ENCODE measurements around the gene UBR3. TPM values are rescaled to one million over a fixed set of nuclear protein-coding genes. Genes with fewer than 3 reads are reported as not detected.
A peak's percentile ranks its signal among the peaks of the same experiment; 100 is the strongest.
"Not testable (repeated sequence)": the region's sequence is repeated elsewhere in the genome, so short reads cannot be mapped to it uniquely, and the experiment has no call there.

UBR3 gene
- total RNA-seq, 1 experiment from 2014 or later, result 48.9 TPM

- H3K9me3 ChIP-seq (ENCODE audit: low read depth, low read length, poor library complexity, severe bottlenecking), result no peaks in the 10 kb centered on the region
- BruUV-seq (replicated peaks), result no TSS peak
- ChIA-PET CTCF (no interaction called here), POLR2A (ENCODE audit: low non-redundant PET) (no interaction called here)
- peak; percentile 53 for DNase-seq (ENCODE audit: low spot score)
- H3K4me1 ChIP-seq (ENCODE audit: insufficient read depth, low read length, poor library complexity, severe bottlenecking), result peaks cover 8% of the 10 kb centered on the region
- no peak overlapping the region for H3K4me3 ChIP-seq (ENCODE audit: low read depth, low read length, poor library complexity, severe bottlenecking)
- H3K36me3 ChIP-seq (ENCODE audit: insufficient read depth, low read length, poor library complexity, severe bottlenecking), result no peaks in the 10 kb centered on the region
- no peaks in the 10 kb centered on the region for H3K27me3 ChIP-seq (replicated peaks; ENCODE audit: insufficient read depth, low read depth, low read length, poor library complexity)
- intact Hi-C loops (cut with micrococcal nuclease; ENCODE audit: unreplicated experiment), result no loop called here
- TF ChIP-seq CTCF (conservative IDR thresholded peaks at IDR 0.05; ENCODE audit: low read depth, low read length), result no peak
- no peak for TF ChIP-seq EZH2 (IDR thresholded peaks at IDR 0.05; ENCODE audit: borderline replicate concordance, low read depth, low read length, poor library complexity, severe bottlenecking)
- H3K27ac ChIP-seq (ENCODE audit: low read depth, low read length, poor library complexity, severe bottlenecking), result no peak overlapping the region
These were observed 12.9 kb downstream of the UBR3 start for GRCh38 chr2:169839954-169840746.

DNA sequence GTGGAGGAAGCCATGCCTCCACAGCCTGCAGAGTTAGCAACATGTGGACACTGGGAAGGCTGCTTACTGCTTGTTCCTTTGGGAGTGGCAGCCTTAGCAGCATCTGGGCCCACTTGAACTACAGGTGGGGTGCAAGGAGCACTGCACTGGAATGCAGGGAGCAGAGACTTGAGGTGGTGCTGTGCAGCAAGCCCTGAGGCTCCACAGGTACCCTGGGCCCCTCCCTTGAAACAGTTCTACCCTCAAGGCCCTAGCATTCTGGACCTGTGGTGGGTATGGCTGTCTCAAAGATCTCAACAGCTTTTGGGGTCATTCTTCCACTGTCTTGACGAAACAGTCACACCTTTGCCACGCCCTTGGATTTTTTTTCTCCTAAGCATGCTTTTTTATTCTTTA, 13.5 kb downstream of the UBR3 start:
- POLR2A ChIA-PET (ENCODE audit: low non-redundant PET), result no interaction called here

GRCh38 chr2:169841625-169842024, 14.4 kb downstream of the UBR3 start:
- POLR2A ChIA-PET (ENCODE audit: low non-redundant PET); CTCF ChIA-PET; intact Hi-C loops (cut with micrococcal nuclease; ENCODE audit: unreplicated experiment); H3K4me1 ChIP-seq (ENCODE audit: insufficient read depth, low read length, poor library complexity, severe bottlenecking); H3K9me3 ChIP-seq (ENCODE audit: low read depth, low read length, poor library complexity, severe bottlenecking); DNase-seq (ENCODE audit: low spot score); BruUV-seq (replicated peaks); H3K36me3 ChIP-seq (ENCODE audit: insufficient read depth, low read length, poor library complexity, severe bottlenecking); H3K27me3 ChIP-seq (replicated peaks; ENCODE audit: insufficient read depth, low read depth, low read length, poor library complexity); H3K27ac ChIP-seq (ENCODE audit: low read depth, low read length, poor library complexity, severe bottlenecking); H3K4me3 ChIP-seq (ENCODE audit: low read depth, low read length, poor library complexity, severe bottlenecking): not testable (repeated sequence)

More for the DNA sequence above, 13.5 kb downstream of the UBR3 start:
- peaks cover 8% of the 10 kb centered on the region for H3K4me1 ChIP-seq (ENCODE audit: insufficient read depth, low read length, poor library complexity, severe bottlenecking)
- intact Hi-C loops (cut with micrococcal nuclease; ENCODE audit: unreplicated experiment), result no loop called here
- CTCF ChIA-PET, result no interaction called here
- no peak overlapping the region for H3K27ac ChIP-seq (ENCODE audit: low read depth, low read length, poor library complexity, severe bottlenecking)
- H3K36me3 ChIP-seq (ENCODE audit: insufficient read depth, low read length, poor library complexity, severe bottlenecking), result no peaks in the 10 kb centered on the region
- no peaks in the 10 kb centered on the region for H3K9me3 ChIP-seq (ENCODE audit: low read depth, low read length, poor library complexity, severe bottlenecking)
- TF ChIP-seq CTCF (conservative IDR thresholded peaks at IDR 0.05; ENCODE audit: low read depth, low read length) (no peak), EZH2 (IDR thresholded peaks at IDR 0.05; ENCODE audit: borderline replicate concordance, low read depth, low read length, poor library complexity, severe bottlenecking) (no peak)
- no peaks in the 10 kb centered on the region for H3K27me3 ChIP-seq (replicated peaks; ENCODE audit: insufficient read depth, low read depth, low read length, poor library complexity)
- no peak overlapping the region for H3K4me3 ChIP-seq (ENCODE audit: low read depth, low read length, poor library complexity, severe bottlenecking)
- no peak for DNase-seq (ENCODE audit: low spot score)
- no TSS peak for BruUV-seq (replicated peaks)

- Histone ChIP-seq H3K9me3 (ENCODE audit: low read depth, low read length, poor library complexity, severe bottlenecking) (no peaks in the 10 kb centered on the region), H3K4me3 (ENCODE audit: low read depth, low read length, poor library complexity, severe bottlenecking) (no peak overlapping the region), H3K36me3 (ENCODE audit: insufficient read depth, low read length, poor library complexity, severe bottlenecking) (no peaks in the 10 kb centered on the region), H3K27ac (ENCODE audit: low read depth, low read length, poor library complexity, severe bottlenecking) (no peak overlapping the region), H3K27me3 (replicated peaks; ENCODE audit: insufficient read depth, low read depth, low read length, poor library complexity) (no peaks in the 10 kb centered on the region), H3K4me1 (ENCODE audit: insufficient read depth, low read length, poor library complexity, severe bottlenecking) (peaks cover 11% of the 10 kb centered on the region)
- intact Hi-C loops (cut with micrococcal nuclease; ENCODE audit: unreplicated experiment), result no loop called here
- no peak for DNase-seq (ENCODE audit: low spot score)
- CTCF ChIA-PET, result no interaction called here
- TF ChIP-seq EZH2 (IDR thresholded peaks at IDR 0.05; ENCODE audit: borderline replicate concordance, low read depth, low read length, poor library complexity, severe bottlenecking) (no peak), CTCF (conservative IDR thresholded peaks at IDR 0.05; ENCODE audit: low read depth, low read length) (no peak)
- BruUV-seq (replicated peaks), result no TSS peak
- POLR2A ChIA-PET (ENCODE audit: low non-redundant PET), result no interaction called here
These were observed 17.8 kb downstream of the UBR3 start for GRCh38 chr2:169845016-169845415.

DNA sequence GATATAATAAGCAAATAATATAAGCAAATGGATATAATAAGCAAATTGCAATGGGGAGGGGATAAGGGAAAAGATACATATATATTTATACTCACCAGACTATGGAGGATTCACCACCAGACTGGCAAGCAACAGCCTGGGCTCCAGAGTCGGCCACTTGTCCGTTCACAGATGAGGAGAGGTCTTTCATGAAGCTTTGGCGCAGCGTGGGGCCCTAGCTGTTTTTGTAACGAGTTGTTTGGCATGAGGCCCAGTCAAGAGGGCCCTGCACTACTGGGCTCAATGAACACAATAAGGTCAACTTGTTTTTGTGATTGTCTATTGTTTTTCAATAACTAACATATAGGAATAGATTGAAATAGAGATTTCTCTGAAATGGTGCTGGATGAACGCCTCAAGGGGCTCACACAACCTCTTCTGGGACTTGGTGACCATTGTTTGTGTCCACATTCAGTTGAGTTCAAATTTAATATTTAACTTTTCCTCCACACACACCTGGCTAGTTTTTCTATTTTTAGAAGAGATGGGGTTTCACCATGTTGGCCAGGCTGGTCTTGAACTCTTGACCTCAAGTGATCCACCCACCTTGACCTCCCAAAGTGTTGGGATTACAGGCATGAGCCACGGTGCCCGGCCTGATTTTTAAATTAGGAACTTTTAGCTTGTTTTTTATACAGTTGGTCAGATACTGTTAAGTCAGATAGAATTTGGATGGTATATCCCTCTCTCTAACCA, 21.9 kb downstream of the UBR3 start:
- DNase-seq (ENCODE audit: low spot score); H3K4me3 ChIP-seq (ENCODE audit: low read depth, low read length, poor library complexity, severe bottlenecking); H3K27me3 ChIP-seq (replicated peaks; ENCODE audit: insufficient read depth, low read depth, low read length, poor library complexity); CTCF ChIA-PET; POLR2A ChIA-PET (ENCODE audit: low non-redundant PET); H3K9me3 ChIP-seq (ENCODE audit: low read depth, low read length, poor library complexity, severe bottlenecking); BruUV-seq (replicated peaks); H3K4me1 ChIP-seq (ENCODE audit: insufficient read depth, low read length, poor library complexity, severe bottlenecking); H3K36me3 ChIP-seq (ENCODE audit: insufficient read depth, low read length, poor library complexity, severe bottlenecking); H3K27ac ChIP-seq (ENCODE audit: low read depth, low read length, poor library complexity, severe bottlenecking); intact Hi-C loops (cut with micrococcal nuclease; ENCODE audit: unreplicated experiment): not testable (repeated sequence)

Measured in A673 (cell line).